Aorta (tissue), 5 donors: ENCODE data around the gene IGLL1. TPM values are rescaled to one million over a fixed set of nuclear protein-coding genes. Genes with fewer than 3 reads are reported as not detected.
"Not testable (repeated sequence)": the region's sequence is repeated elsewhere in the genome, so short reads cannot be mapped to it uniquely, and the experiment has no call there.

Source experiments
- ATAC-seq: fragments of 200-7000 bp; cut with Tn5 transposase; one replicate; pipeline ENCODE4 v1.9.1; 2022; ENCODE audit warnings: moderate library complexity; ENCODE audit not compliant: low FRiP score
- DNase-seq, 2 donors: peaks; one replicate each; pipeline ENCODE4 v3.0.0-alpha.2; 2020
- H3K27ac ChIP-seq, 2 donors: one replicate each; pipeline ENCODE4 v1.5.1; 2013; ENCODE audit warnings: low read length in 2 of 2, mild to moderate bottlenecking in 2 of 2, moderate library complexity in 2 of 2, control low read depth in 1 of 2, inconsistent platforms in 1 of 2, low read depth in 1 of 2
- H3K27me3 ChIP-seq, 2 donors: one replicate each; pipeline ENCODE4 v1.6.1; 2013; ENCODE audit warnings: control low read depth in 1 of 2, low read length in 1 of 2, mild to moderate bottlenecking in 1 of 2, moderate library complexity in 1 of 2; ENCODE audit not compliant: insufficient read depth in 2 of 2, control insufficient read depth in 1 of 2
- H3K36me3 ChIP-seq, 2 donors: one replicate each; pipeline ENCODE4 v1.6.1; 2013; ENCODE audit warnings: control low read depth in 1 of 2, low read length in 1 of 2, mild to moderate bottlenecking in 1 of 2; ENCODE audit not compliant: insufficient read depth in 2 of 2, control insufficient read depth in 1 of 2
- H3K4me1 ChIP-seq, 2 donors: one replicate each; pipeline ENCODE4 v1.6.1; 2013; ENCODE audit warnings: low read length in 2 of 2, control low read depth in 1 of 2, mild to moderate bottlenecking in 1 of 2, moderate library complexity in 1 of 2; ENCODE audit not compliant: insufficient read depth in 2 of 2, control insufficient read depth in 1 of 2
- H3K4me3 ChIP-seq, 2 donors: one replicate each; pipeline ENCODE4 v1.5.1; 2013; ENCODE audit warnings: low read length in 2 of 2, control low read depth in 1 of 2, mild to moderate bottlenecking in 1 of 2
- H3K9me3 ChIP-seq: one replicate; pipeline ENCODE4 v1.6.1; 2013; ENCODE audit warnings: mild to moderate bottlenecking, low read length; ENCODE audit not compliant: control insufficient read depth
- WGBS, 2 donors: extraction: QIAGEN DNeasy Blood & Tissue Kit; methylation state at CpG; one replicate each; pipeline ENCODE4 v1.1.7; 2013; 5-methylcytosine and 5-hydroxymethylcytosine counted together
- intact Hi-C, 2 donors: fragments of 100-400 bp; cut with DNase I; formaldehyde crosslinking; loops; one replicate each; pipeline versions ENCODE4 v1.14.2 to v1.15.0; 2022
- polyA plus RNA-seq, 2 donors: library from polyadenylated mRNA; stranded (reverse); fragments of 200-250 nt; gene quantifications; one replicate each; pipeline ENCODE4 v1.2.3, GENCODE V29; 2013
- total RNA-seq, 2 donors: library from RNA; stranded (reverse); fragmentation: NEBNext Ultra II Directional; extraction: Animal tissue kit (Norgen Biotek cat#: 25700); gene quantifications; one replicate each; pipeline ENCODE4 v1.2.1, GENCODE V29; 2021
- donor health status: healthy with polysubstance abuse.
- donor health status: Bipolar disorder and iron deficiency.
- donor health status: DM: no; HTN: no; CAD: no.
- donor health status: DM: no; HTN: no; CAD: no.
- donor health status: DM: yes; HTN: yes; CAD: no.

IGLL1 gene
- total and polyA plus RNA-seq, 4 donors = not detected

GRCh38 chr22:23537416-23537815 is 42.7 kb downstream of the IGLL1 start:
- H3K4me3 ChIP-seq = no peak overlapping the region
- H3K27ac ChIP-seq = no peak overlapping the region
- 79 to 91% methylated on average over 11 of the region's 11 CpGs for WGBS, 2 donors
- ATAC-seq (no peak), DNase-seq (peak; percentile 16 to 50)
- no peaks in the 10 kb centered on the region for H3K36me3 ChIP-seq
- H3K27me3 ChIP-seq = no peaks in the 10 kb centered on the region
- no peaks in the 10 kb centered on the region for H3K4me1 ChIP-seq
- H3K9me3 ChIP-seq = no peaks in the 10 kb centered on the region
- intact Hi-C loops = loop anchor here in 1 of 2 donors (10.0 kb wide), 2 partner anchors 133 to 363 kb away; no protein-coding TSS in a partner anchor

GRCh38 chr22:23536821-23537345 is 43.2 kb downstream of the IGLL1 start:
- Histone ChIP-seq H3K9me3 (no peaks in the 10 kb centered on the region), H3K27ac (no peak overlapping the region), H3K4me1 (no peaks in the 10 kb centered on the region), H3K27me3 (no peaks in the 10 kb centered on the region), H3K4me3 (no peak overlapping the region), H3K36me3 (no peaks in the 10 kb centered on the region)
- WGBS, 2 donors = 92 to 93% methylated on average over 17 of the region's 17 CpGs
- ATAC-seq = no peak
- intact Hi-C loops = loop anchor here in 1 of 2 donors (10.0 kb wide), 2 partner anchors 132 to 362 kb away; no protein-coding TSS in a partner anchor
- peak; percentile 15 to 31 for DNase-seq

- WGBS, 2 donors = 72 to 94% methylated on average over 5 of the region's 5 CpGs
- H3K4me3 ChIP-seq, H3K27ac ChIP-seq, ATAC-seq, H3K36me3 ChIP-seq, H3K27me3 ChIP-seq, H3K4me1 ChIP-seq, H3K9me3 ChIP-seq: not testable (repeated sequence)
- intact Hi-C loops = loop anchor here in 1 of 2 donors (10.0 kb wide), 2 partner anchors 131 to 361 kb away; no protein-coding TSS in a partner anchor
- DNase-seq = peak; percentile 19 to 40
These were observed 44.1 kb downstream of the IGLL1 start for GRCh38 chr22:23535790-23536661.

DNA sequence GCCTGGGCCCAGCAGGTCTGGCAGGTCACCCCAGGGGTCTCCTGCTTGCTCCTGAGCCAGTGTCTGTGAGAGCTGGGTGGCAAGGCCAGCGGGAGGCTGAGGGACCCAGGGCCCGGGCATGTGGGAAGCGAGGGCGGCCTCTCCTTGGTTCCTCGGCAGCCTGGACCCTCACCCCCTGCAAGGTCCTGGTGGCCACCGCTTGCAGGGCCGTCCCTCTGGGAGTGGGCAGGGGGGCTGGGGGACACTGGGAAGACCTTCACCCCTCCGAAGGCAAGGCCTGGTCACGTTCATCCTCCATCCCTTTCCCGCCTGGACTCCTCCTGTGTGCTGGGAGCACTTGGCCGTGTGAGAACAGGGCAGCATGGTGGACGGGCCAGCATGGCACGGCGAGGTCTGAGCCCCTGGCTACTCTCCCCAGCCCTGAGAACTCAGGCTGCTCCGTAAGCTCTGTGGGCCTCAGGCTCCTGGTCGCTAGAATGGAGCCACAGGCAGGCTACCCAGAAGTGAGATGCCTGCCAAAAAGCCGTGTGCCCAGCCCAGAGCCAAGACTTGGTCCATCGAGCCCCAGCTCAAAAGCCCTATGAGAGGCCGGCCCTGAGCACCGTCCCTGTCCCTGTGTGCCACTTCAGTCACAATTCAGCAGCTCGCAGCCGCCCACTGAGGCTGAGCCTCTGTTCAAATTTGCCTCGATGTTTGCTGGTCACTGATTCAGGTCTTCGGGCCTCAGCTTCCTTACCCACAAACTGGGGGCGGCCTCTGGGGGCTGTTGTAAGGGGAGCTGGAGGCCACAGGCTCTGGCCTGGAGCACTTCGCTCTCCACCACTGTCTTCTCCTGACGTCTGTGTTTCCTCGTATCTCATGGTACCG is 45.0 kb downstream of the IGLL1 start:
- intact Hi-C loops = loop anchor here in 1 of 2 donors (10.0 kb wide), 2 partner anchors 130 to 360 kb away; no protein-coding TSS in a partner anchor
- ATAC-seq (no peak), DNase-seq (peak in 1 of 2 donors; percentile 69)
- H3K36me3 ChIP-seq = no peaks in the 10 kb centered on the region
- H3K4me1 ChIP-seq = no peaks in the 10 kb centered on the region
- H3K9me3 ChIP-seq = no peaks in the 10 kb centered on the region
- WGBS, 2 donors = 92 to 95% methylated on average over 29 of the region's 29 CpGs
- H3K4me3 ChIP-seq = no peak overlapping the region
- H3K27me3 ChIP-seq = no peaks in the 10 kb centered on the region
- H3K27ac ChIP-seq = no peak overlapping the region

DNA sequence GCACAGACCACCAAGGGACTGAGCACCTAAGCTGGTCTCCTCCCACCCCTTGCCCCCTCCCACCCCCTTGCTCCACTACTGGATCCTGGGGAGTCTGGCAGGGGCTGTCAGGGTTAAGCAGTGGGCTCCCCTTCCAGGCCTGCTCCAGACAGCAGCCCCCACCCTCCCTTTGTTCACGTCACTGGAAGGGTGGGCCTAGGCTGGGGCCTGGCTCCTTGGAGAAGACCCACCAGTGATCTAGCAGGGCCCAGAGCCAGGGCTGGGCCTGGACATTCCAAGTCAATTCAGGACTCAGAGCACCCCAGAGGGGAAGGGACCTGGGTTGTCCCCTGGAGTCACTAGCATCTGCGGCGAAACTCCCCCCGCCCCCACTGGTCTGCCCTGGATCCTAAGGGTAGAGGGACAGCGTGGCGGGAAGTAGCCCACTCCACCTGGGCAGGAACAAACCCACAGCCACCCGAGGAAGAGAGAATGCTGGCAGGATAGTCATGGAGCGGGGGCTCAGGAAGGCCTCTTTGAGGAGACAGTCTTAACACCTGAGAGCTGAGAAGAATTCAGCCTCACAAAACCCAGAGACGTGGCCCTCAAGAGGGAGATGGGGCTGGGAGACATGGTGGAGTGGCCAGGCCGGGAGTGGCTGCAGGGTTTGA is 45.8 kb downstream of the IGLL1 start:
- intact Hi-C loops = loop anchor here in 1 of 2 donors (10.0 kb wide), 2 partner anchors 130 to 360 kb away; no protein-coding TSS in a partner anchor
- 90 to 94% methylated on average over 9 to 10 of the region's 10 CpGs for WGBS, 2 donors
- no peak overlapping the region for H3K4me3 ChIP-seq

DNA sequence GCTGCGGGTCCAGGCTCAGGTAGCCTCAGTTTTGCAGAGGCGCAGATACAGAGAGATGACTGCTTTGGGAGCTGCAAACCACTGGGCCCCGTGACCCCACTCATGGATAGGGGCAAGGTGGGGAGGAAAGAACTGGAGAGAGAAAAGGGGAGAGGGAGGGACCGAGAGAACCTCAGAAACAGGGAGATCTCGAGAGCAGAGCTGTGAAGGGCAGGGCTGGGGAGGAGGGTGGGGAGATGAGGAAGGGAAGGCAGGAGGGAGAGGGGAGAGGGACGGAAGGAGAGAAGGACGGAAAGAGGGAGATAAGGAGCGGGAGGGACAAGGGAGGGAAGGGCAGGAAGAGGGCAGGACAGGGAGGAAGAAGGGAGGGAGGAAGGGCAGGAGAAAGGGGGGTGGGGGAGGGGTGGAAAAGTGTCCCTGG is 46.3 kb downstream of the IGLL1 start:
- Histone ChIP-seq H3K27me3 (no peaks in the 10 kb centered on the region), H3K4me3 (no peak overlapping the region), H3K4me1 (no peaks in the 10 kb centered on the region), H3K36me3 (no peaks in the 10 kb centered on the region), H3K27ac (no peak overlapping the region), H3K9me3 (no peaks in the 10 kb centered on the region)
- WGBS, 2 donors = 82 to 84% methylated on average over 8 of the region's 8 CpGs
- DNase-seq = no peak
- no peak for ATAC-seq
- intact Hi-C loops = loop anchor here in 1 of 2 donors (10.0 kb wide), 2 partner anchors 129 to 359 kb away; no protein-coding TSS in a partner anchor

More for the DNA sequence above, 45.8 kb downstream of the IGLL1 start:
- DNase-seq = peak in 1 of 2 donors; percentile 60
- Histone ChIP-seq H3K27me3 (no peaks in the 10 kb centered on the region), H3K4me1 (no peaks in the 10 kb centered on the region), H3K9me3 (no peaks in the 10 kb centered on the region), H3K27ac (no peak overlapping the region), H3K36me3 (no peaks in the 10 kb centered on the region)
- no peak for ATAC-seq

- Histone ChIP-seq H3K36me3 (no peaks in the 10 kb centered on the region), H3K27me3 (no peaks in the 10 kb centered on the region), H3K27ac (no peak overlapping the region), H3K4me1 (no peaks in the 10 kb centered on the region), H3K4me3 (no peak overlapping the region), H3K9me3 (no peaks in the 10 kb centered on the region)
- ATAC-seq = no peak
- 59 to 76% methylated on average over 9 of the region's 9 CpGs for WGBS, 2 donors
- intact Hi-C loops = loop anchor here in 1 of 2 donors (10.0 kb wide), 2 partner anchors 129 to 359 kb away; no protein-coding TSS in a partner anchor
- peak; percentile 41 to 57 for DNase-seq
These were observed 46.7 kb downstream of the IGLL1 start for GRCh38 chr22:23533328-23533762.

- ATAC-seq (no peak), DNase-seq (peak; percentile 13 to 17)
- Histone ChIP-seq H3K9me3 (no peaks in the 10 kb centered on the region), H3K4me3 (no peak overlapping the region), H3K27me3 (no peaks in the 10 kb centered on the region), H3K36me3 (no peaks in the 10 kb centered on the region), H3K27ac (no peak overlapping the region), H3K4me1 (no peaks in the 10 kb centered on the region)
- WGBS, 2 donors = 85 to 89% methylated on average over 5 of the region's 5 CpGs
- intact Hi-C loops = loop anchor here in 1 of 2 donors (10.0 kb wide), 2 partner anchors 128 to 358 kb away; no protein-coding TSS in a partner anchor
These were observed 47.4 kb downstream of the IGLL1 start for GRCh38 chr22:23532731-23533130.
